Stimulated activated CD8-positive, alpha-beta memory T cell treated with anti-CD3 and anti-CD28 coated beads, Interleukin-7, amount 100 ng/mL, for 4 hours (primary cell): ENCODE data around the gene TRPC4AP.
"Not testable (repeated sequence)": the region's sequence is repeated elsewhere in the genome, so short reads cannot be mapped to it uniquely, and the experiment has no call there.

Source experiments
- DNase-seq, 2 donors: peaks; one replicate each; pipeline ENCODE4 v3.0.0-alpha.2; 2020; ENCODE audit warnings: low read depth in 2 of 2

TRPC4AP gene

DNA sequence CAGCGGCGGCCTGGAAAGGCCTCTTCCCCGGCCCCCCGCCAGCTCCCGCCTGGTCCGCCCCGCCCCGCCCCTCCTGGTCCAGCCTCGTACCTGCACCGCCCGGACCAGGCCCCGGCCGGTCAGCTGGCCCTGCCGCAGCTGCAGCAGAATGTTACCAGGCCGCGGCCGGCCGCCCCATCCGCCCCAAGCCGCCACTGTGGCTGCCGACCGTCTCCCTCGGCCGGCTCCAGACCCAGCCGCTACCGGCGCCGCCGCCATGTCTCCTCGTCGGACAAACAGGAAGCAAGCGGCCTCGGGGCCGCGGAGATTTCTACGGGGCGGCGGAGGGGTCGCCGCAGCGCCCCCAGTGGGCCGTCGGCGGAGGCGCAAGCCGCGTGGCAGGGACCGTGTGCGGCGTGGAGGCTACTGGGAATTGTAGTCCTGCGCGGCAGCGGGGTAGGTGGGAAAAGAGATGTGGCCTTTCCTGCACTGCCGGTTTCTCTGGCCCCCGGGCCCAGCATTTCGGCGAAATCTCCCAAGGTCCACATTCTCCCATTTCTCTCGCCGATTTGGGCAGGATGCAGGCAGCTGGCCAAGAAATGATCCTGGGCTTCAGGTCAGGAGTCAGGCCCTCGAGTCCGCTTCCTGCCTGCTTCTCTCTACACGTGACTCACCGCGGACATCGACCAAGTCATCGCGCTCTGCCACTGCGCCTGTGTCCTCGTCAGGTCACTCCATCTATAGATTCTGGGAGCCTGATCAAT lies at the start of gene TRPC4AP:
Gene TRPC4AP (minus strand): TSS at position 284 of the 743 bp plus-strand sequence. CDS start 26 bp downstream, at position 258.
- DNase-seq = peak; percentile 71 to 84

- DNase-seq = no peak
Measured at GRCh38 chr20:35135867-35136586, 43.4 kb upstream of the TRPC4AP start.

- no peak for DNase-seq
Measured at GRCh38 chr20:35134880-35135279, 42.3 kb upstream of the TRPC4AP start.

DNA sequence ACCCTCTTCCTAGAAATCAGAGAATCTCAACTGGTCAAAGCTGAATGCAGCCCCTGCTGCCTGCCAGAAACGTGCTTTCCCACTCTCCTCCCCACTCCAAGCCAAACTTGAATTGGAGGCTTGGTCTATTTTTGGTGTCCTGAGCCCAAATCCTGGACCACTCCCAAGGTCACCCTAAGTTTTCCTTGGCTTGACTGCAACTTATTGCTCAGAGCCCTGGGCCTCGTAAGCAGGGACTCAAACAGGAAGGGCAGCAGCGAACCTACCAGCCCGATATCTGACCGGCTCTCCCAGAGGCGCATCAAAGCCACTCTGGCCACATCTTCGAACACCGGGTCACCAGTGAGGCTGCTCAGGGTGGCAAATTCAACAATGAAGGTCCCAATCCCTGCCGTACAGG lies 41.9 kb upstream of the TRPC4AP start:
- no peak for DNase-seq

GRCh38 chr20:35133735-35134134 lies 41.1 kb upstream of the TRPC4AP start:
- no peak for DNase-seq

DNA sequence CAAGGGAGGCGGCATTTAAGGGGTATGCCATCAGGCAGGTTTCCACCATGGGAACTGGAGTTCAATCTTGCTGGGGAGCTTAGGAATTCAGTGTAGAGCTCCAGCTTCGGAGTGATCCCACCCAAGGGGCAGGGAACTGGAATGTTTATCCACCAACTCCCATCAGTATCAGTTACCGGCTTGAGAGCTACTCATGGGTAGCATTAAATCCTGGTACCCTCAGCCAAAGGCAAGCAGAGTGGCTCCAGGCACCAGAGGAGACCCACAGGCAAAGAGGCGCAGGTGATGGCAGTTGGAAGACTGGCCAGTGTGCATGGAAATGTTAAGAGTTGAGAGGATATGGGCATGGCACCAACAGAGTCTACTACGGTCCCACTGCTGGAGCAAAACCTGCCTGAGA lies 40.4 kb upstream of the TRPC4AP start:
- no peak for DNase-seq

GRCh38 chr20:35131934-35132333 lies 39.3 kb upstream of the TRPC4AP start:
- no peak for DNase-seq

- no peak for DNase-seq
Measured at GRCh38 chr20:35129647-35130069, 37.1 kb upstream of the TRPC4AP start.

- DNase-seq = no peak
Measured at GRCh38 chr20:35125753-35126152, 33.1 kb upstream of the TRPC4AP start.

GRCh38 chr20:35122756-35123405 lies 30.3 kb upstream of the TRPC4AP start:
- DNase-seq = no peak

- DNase-seq = no peak
Measured at GRCh38 chr20:35121186-35121585, 28.6 kb upstream of the TRPC4AP start.

- no peak for DNase-seq
Measured at GRCh38 chr20:35120012-35120701, 27.6 kb upstream of the TRPC4AP start.

DNA sequence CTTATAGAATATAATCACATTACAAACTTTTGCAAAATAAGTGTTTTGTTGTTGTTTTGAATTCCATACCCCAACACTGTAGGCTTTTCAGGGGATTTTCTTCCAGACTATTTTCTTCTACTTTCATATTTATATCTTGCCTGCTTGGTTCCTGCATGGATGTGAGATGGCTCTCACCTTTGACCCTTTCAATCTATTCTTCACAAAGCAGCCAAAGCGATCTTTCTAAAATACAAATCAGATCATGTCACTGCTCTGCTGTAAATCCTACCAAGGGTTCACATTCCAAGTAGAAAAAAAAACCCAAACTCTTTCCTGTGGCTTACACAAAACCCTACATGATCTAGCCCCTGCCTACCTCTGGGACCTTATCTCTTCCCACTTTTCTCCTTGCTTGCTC lies 25.0 kb upstream of the TRPC4AP start:
- no peak for DNase-seq

- no peak for DNase-seq
Measured at GRCh38 chr20:35117196-35117595, 24.6 kb upstream of the TRPC4AP start.

- no peak for DNase-seq
Measured at GRCh38 chr20:35116258-35116657, 23.7 kb upstream of the TRPC4AP start.

GRCh38 chr20:35115606-35116005 lies 23.0 kb upstream of the TRPC4AP start:
- no peak for DNase-seq

GRCh38 chr20:35112276-35112675 lies 19.7 kb upstream of the TRPC4AP start:
- not testable (repeated sequence) for DNase-seq

DNA sequence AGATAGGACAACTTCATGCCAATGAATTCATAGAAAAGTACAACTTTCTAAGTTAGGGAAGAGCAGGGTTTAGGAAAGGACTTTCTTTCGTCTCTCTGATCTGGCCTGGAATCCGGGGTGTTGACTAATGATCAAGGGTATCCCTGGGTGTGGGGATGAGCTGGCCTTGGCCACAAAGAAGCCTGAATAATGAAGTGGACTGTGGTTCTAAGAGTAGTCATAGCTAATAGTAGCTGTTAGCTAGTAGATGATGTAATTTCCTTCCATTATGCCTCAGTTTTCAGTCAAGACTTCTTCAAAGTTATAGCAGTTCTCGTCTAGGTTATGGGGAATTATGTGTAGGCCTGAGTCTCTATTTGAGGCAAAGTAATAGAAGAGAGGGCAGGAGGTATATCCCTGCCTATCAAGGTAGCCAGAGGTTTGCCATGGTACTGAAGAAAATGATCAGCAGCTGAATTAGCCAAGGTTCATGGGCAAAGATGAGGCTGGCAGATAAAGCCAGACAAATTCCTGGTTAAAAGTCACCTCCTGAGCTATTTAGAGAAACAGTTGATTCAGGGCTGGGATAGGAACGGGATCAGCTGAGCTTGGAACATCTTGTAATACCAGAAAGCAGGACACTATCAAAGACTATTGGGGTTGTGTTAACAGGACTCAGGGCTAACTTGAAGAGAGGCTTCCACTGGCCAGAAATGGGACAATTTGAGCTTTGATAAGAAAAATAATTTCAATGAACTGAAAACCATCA lies 18.7 kb upstream of the TRPC4AP start:
- no peak for DNase-seq

GRCh38 chr20:35108921-35109320 lies 16.3 kb upstream of the TRPC4AP start:
- DNase-seq = no peak

- DNase-seq = no peak
Measured at GRCh38 chr20:35106827-35107380, 14.3 kb upstream of the TRPC4AP start.

DNA sequence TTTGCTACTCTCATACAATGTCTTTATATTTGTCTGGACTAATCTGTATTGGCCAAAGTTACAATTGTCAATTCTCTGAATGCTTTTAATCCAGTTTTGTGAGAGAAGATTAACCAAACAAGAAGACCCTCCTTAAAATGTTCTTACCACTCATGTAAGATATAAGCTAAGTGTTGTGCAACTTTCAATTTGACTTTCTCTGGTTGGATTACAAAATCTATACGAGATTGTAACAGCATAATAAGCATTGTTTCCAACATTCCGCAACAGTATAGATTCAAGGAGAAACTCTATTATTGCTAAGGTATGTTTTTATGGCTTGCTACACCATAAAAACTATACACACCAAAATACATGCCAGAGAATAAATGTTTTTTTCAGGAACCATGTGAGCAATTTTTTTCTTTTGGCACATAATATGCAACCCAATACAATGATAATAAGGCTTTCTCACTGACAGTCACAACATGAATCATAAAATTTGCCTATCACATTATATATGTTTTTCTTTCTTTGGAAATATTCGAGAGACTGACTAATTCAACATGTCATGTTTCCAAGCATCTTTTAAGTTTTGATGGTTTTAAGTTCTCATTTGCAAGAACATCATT lies 12.2 kb upstream of the TRPC4AP start:
- DNase-seq = no peak
